Measurements from ENCODE around the gene TENM3. TPM values are rescaled to one million over a fixed set of nuclear protein-coding genes. Genes with fewer than 3 reads are reported as not detected.
"Not testable (repeated sequence)": the region's sequence is repeated elsewhere in the genome, so short reads cannot be mapped to it uniquely, and the experiment has no call there.

Gene TENM3
- total RNA-seq, 3 donors from 2014 or later = 0.58 to 19.2 (median 0.70) TPM

DNA sequence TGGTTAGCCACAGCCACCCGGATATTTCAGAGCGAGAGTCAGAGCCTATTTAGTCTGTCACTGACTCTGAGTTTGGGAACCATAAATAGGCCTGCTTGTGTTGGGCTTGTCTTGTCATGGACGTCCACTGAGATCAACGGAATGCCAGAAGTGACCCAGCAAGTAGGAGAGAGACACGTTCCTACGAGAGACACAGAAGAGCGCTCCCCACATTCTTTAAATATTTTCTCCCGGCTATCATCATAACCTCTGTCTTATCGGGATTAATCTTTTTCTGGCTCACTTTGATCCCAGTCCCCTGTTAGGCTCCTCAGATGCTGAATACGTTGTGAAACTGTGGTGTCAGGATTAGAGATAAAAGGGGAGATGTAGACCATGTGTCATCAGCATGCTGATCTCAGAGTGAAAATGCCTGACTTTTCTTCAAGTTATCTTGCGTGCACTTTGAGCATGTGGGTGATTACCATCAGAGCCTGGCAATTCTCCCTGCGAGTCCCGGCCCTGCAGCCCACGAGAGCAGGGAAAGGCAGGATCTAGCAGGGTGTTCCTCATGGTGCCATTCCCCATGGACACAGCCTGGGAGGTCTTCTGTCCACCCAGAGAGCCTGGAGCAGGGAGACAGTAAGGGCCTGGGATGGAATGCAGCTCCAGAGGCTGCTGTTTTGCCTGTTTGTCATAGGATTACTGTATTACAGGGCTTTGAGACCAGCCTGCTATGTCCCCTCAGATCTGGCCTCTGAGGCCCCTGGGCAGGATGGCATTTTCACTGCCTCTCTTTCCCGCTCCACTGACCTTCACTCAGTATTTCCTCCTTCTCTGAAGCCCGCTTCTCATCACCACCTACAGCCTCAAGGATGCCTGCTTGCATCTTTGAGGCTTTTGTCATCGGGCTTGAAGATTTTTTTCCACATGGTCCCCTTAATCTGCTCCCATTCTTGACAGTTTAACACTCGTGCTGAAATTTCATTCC lies 2.8 kb upstream of the TENM3 start:
- ATAC-seq (no peak), DNase-seq (no peak)

DNA sequence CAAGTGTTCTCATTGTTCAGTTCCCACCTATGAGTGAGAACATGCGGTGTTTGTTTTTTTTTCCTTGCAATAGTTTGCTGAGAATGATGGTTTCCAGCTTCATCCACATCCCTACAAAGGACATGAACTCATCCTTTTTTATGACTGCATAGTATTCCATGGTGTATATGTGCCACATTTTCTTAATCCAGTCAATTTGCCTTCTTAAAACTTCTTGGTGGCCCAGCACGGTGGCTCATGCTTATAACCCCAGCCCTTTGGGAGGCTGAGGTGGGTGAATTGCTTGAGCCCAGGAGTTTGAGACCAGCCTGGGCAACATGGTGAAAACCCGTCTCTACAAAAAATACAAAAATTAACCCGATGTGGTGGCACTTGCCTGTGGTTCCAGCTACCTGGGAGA lies 942 bp upstream of the TENM3 start:
- DNase-seq; ATAC-seq; H3K4me1 ChIP-seq (ENCODE audit: low read depth); H3K9me3 ChIP-seq; H3K36me3 ChIP-seq (ENCODE audit: low read depth); H3K4me3 ChIP-seq; intact Hi-C loops (cut with DNase I, micrococcal nuclease): not testable (repeated sequence)

More for the DNA sequence above, 2.8 kb upstream of the TENM3 start:
- TF ChIP-seq, protein P1, sequence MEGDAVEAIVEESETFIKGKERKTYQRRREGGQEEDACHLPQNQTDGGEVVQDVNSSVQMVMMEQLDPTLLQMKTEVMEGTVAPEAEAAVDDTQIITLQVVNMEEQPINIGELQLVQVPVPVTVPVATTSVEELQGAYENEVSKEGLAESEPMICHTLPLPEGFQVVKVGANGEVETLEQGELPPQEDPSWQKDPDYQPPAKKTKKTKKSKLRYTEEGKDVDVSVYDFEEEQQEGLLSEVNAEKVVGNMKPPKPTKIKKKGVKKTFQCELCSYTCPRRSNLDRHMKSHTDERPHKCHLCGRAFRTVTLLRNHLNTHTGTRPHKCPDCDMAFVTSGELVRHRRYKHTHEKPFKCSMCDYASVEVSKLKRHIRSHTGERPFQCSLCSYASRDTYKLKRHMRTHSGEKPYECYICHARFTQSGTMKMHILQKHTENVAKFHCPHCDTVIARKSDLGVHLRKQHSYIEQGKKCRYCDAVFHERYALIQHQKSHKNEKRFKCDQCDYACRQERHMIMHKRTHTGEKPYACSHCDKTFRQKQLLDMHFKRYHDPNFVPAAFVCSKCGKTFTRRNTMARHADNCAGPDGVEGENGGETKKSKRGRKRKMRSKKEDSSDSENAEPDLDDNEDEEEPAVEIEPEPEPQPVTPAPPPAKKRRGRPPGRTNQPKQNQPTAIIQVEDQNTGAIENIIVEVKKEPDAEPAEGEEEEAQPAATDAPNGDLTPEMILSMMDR (IDR thresholded peaks at IDR 0.05) = no peak
- H3K4me3 ChIP-seq = no peak overlapping the region
- no peaks in the 10 kb centered on the region for H3K36me3 ChIP-seq (ENCODE audit: low read depth)
- intact Hi-C loops (cut with DNase I, micrococcal nuclease) = no loop called here
- H3K4me1 ChIP-seq (ENCODE audit: low read depth) = no peaks in the 10 kb centered on the region
- no peaks in the 10 kb centered on the region for H3K9me3 ChIP-seq

DNA sequence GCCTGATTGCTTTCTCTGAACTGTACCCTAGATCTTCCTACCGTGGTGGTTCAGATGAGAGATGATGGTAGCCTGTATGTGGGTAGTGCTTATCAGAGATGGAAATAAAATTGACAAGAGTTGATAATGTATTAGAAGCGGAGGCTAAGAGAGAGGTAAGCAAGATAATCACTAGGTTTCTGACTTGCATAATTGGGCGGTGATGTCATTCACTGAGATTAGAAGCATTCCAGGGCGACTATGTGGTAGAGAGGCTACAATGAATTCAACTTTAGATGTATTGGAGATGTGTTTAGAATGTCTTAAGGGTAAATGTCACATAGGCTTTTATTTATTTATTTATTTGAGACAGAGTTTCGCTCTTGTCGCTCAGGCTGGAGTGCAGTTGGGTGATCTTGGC lies 415 bp upstream of the TENM3 start:
- H3K4me1 ChIP-seq (ENCODE audit: low read depth) = no peaks in the 10 kb centered on the region
- TF ChIP-seq, protein P1 (IDR thresholded peaks at IDR 0.05) = no peak
- no peaks in the 10 kb centered on the region for H3K36me3 ChIP-seq (ENCODE audit: low read depth)
- no peak overlapping the region for H3K4me3 ChIP-seq
- ATAC-seq = no peak
- intact Hi-C loops (cut with DNase I, micrococcal nuclease) = no loop called here
- no peaks in the 10 kb centered on the region for H3K9me3 ChIP-seq
- no peak for DNase-seq

DNA sequence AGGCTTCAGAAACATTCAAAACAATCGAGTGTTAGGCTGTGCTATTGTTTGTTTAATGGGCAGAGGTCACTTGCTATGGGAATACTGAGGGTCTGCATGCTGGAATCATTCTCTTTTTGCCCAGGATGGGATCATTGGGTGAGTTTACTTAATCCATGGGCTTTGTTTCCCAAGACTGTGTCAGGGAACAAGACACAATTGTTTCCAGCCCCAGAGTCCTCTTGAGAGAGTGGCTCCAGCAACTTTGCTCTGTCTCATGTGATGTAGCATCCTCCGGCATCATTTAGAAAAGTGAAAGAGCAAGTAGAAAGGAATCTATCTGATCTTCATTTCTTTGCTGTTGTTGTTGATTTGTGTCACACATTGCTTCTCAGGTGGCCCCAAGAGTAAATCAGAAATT lies 1.8 kb downstream of the TENM3 start:
- ATAC-seq (no peak), DNase-seq (no peak)
- intact Hi-C loops (cut with DNase I, micrococcal nuclease) = no loop called here

DNA sequence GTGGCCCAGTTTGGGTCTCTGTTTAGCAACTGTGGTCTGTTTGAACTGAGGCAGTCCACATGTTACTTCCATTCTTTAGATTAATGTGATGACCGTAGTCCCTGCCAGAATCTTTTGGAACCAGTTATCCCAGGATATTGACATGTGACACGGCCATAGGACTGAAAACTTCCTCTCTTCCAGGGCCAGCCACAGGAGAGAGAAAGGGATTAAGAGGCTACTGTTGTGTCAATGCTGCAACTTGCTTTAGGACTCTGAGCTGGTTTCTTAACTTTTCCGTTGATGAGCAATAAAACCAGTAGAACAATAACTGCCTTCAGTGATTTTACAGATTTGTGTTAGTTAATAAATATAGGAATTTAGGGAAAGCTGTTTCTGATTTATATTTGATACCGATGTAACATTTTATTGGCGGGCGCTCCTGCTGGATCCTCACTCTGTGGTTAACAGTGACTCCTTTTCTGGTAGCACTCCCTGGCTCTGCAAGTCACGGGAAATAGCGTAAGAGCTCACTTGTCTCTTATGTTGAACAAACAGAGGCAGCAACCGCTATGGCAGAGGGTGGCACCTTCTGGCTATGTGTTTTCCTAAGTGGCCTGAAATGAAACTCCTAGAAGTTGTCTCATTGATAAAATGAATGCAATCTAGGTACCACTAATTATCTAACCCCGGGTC lies 2.5 kb downstream of the TENM3 start:
- intact Hi-C loops (cut with DNase I, micrococcal nuclease) = no loop called here
- no peak for DNase-seq

More for the DNA sequence above, 1.8 kb downstream of the TENM3 start:
- Histone ChIP-seq H3K36me3 (ENCODE audit: low read depth) (no peaks in the 10 kb centered on the region), H3K4me3 (no peak overlapping the region), H3K4me1 (ENCODE audit: low read depth) (no peaks in the 10 kb centered on the region), H3K9me3 (no peaks in the 10 kb centered on the region)
- TF ChIP-seq, protein P1 (IDR thresholded peaks at IDR 0.05) = no peak

More for the DNA sequence above, 2.5 kb downstream of the TENM3 start:
- H3K4me1 ChIP-seq (ENCODE audit: low read depth) = no peaks in the 10 kb centered on the region
- H3K36me3 ChIP-seq (ENCODE audit: low read depth) = no peaks in the 10 kb centered on the region
- no peak for ATAC-seq
- TF ChIP-seq, protein P1 (IDR thresholded peaks at IDR 0.05) = no peak
- H3K4me3 ChIP-seq = no peak overlapping the region
- no peaks in the 10 kb centered on the region for H3K9me3 ChIP-seq

Measured in mucosa of descending colon (tissue), 3 donors.